SK-N-SH (cell line): ENCODE measurements around the gene NFIA. TPM values are rescaled to one million over a fixed set of nuclear protein-coding genes. Genes with fewer than 3 reads are reported as not detected.

Experiments used
- CTCF ChIA-PET: fragments of 300-600, 350-600 bp; formaldehyde crosslinking; extraction: SDS; loops from one replicate; lab custom pipeline; 2021; lab: Yijun Ruan, JAX
- POLR2A ChIA-PET: fragments of 350-600 bp; sonication (Branson Sonifier 250); formaldehyde crosslinking; extraction: SDS; loops from one replicate; lab custom pipeline; 2020; ENCODE audit warnings: antibody characterized with exemption, inconsistent platforms; lab: Yijun Ruan, JAX
- DNase-seq: peaks from one replicate; pipeline ENCODE4 v3.0.0; 2012
- H2AFZ ChIP-seq: fragments of 200-600 bp; sonication (generic); 2 replicates; pipeline ENCODE4 v1.8.1; 2016; ENCODE audit warnings: antibody characterized with exemption, mild to moderate bottlenecking, low read depth
- H3F3A ChIP-seq: fragments of 200-600 bp; sonication (generic); replicated peaks from 2 replicates; pipeline ENCODE3; 2016; ENCODE audit warnings: antibody characterized with exemption, mild to moderate bottlenecking; ENCODE audit not compliant: insufficient read depth
- H3K27ac ChIP-seq, 2 experiments: fragments of 200-500 bp in 1 of 2; fragments of 200-600 bp in 1 of 2; sonication (Bioruptor generic) in 1 of 2; sonication (generic), shearing (Covaris generic) in 1 of 2; 2 replicates each; pipeline versions ENCODE4 v1.5.1 to v1.6.1; 2014 to 2016; ENCODE audit warnings: low read depth in 2 of 2, inconsistent platforms in 1 of 2, low read length in 1 of 2, mild to moderate bottlenecking in 1 of 2, mixed read lengths in 1 of 2
- H3K27me3 ChIP-seq: fragments of 200-600 bp; sonication (generic), shearing (Covaris generic); 2 replicates; pipeline ENCODE4 v1.6.1; 2016; ENCODE audit warnings: mixed run types; ENCODE audit not compliant: insufficient read depth
- H3K36me3 ChIP-seq, 2 experiments: fragments of 200-500 bp in 1 of 2; fragments of 200-600 bp in 1 of 2; sonication (Bioruptor generic) in 1 of 2; sonication (generic) in 1 of 2; replicated peaks in 1 of 2; 2 replicates each; pipeline versions ENCODE3 to v1.5.1; 2014 to 2016; ENCODE audit warnings: low read length in 1 of 2, mild to moderate bottlenecking in 1 of 2; ENCODE audit not compliant: insufficient read depth in 2 of 2, control insufficient read depth in 1 of 2
- H3K4me1 ChIP-seq, 2 experiments: fragments of 200-500 bp in 1 of 2; fragments of 200-600 bp in 1 of 2; sonication (Bioruptor generic) in 1 of 2; sonication (generic), shearing (Covaris generic) in 1 of 2; 2 replicates each; pipeline versions ENCODE4 v1.5.1 to v1.6.1; 2014 to 2016; ENCODE audit warnings: low read depth in 1 of 2, low read length in 1 of 2, mixed run types in 1 of 2; ENCODE audit not compliant: insufficient read depth in 2 of 2, control insufficient read depth in 1 of 2
- H3K4me2 ChIP-seq: fragments of 200-600 bp; sonication (generic), shearing (Covaris generic); 2 replicates; pipeline ENCODE4 v1.6.1; 2017; ENCODE audit warnings: mixed run types
- H3K4me3 ChIP-seq, 2 experiments: fragments of 200-500 bp in 1 of 2; fragments of 200-600 bp in 1 of 2; sonication (Bioruptor generic) in 1 of 2; sonication (generic), shearing (Covaris generic) in 1 of 2; 2 replicates each; pipeline versions ENCODE4 v1.5.1 to v1.8.1; 2014 to 2016; ENCODE audit warnings: low read depth in 2 of 2, inconsistent platforms in 1 of 2, low read length in 1 of 2, mild to moderate bottlenecking in 1 of 2, mixed read lengths in 1 of 2, moderate library complexity in 1 of 2
- H3K79me2 ChIP-seq: fragments of 200-600 bp; sonication (generic); 2 replicates; pipeline ENCODE4 v1.8.1; 2017; ENCODE audit warnings: mild to moderate bottlenecking; ENCODE audit not compliant: insufficient read depth
- H3K9ac ChIP-seq: fragments of 200-600 bp; sonication (generic); 2 replicates; pipeline ENCODE4 v1.6.1; 2017; ENCODE audit warnings: mixed run types
- H3K9me2 ChIP-seq: fragments of 200-600 bp; sonication (generic); 2 replicates; pipeline ENCODE4 v1.6.1; 2017; ENCODE audit warnings: mixed run types
- H3K9me3 ChIP-seq: fragments of 200-600 bp; sonication (generic); 2 replicates; pipeline ENCODE4 v1.6.1; 2017; ENCODE audit warnings: mixed run types, mild to moderate bottlenecking, moderate library complexity
- H4K20me1 ChIP-seq: fragments of 200-600 bp; sonication (generic); 2 replicates; pipeline ENCODE4 v1.6.1; 2017; ENCODE audit warnings: mild to moderate bottlenecking, mixed run types; ENCODE audit not compliant: insufficient read depth
- CHD2 ChIP-seq: fragments of 150-350 bp; IDR thresholded peaks from 2 replicates; pipeline ENCODE4 v1.6.1; 2018; ENCODE audit warnings: low read length; ENCODE audit not compliant: partially characterized antibody
- ELF1 ChIP-seq: IDR thresholded peaks from 2 replicates; pipeline ENCODE4 v1.4.0; 2012
- EZH2phosphoT487 ChIP-seq: fragments of 200-600 bp; sonication (generic); IDR thresholded peaks from 2 replicates; pipeline ENCODE4 v1.6.1; 2017; ENCODE audit warnings: low read depth, mixed run types, mild to moderate bottlenecking, antibody characterized with exemption, moderate library complexity, borderline replicate concordance
- FOSL2 ChIP-seq: IDR thresholded peaks from 2 replicates; pipeline ENCODE4 v1.4.0; 2012; ENCODE audit warnings: low read depth, mild to moderate bottlenecking, moderate library complexity, borderline replicate concordance
- GABPA ChIP-seq: IDR thresholded peaks from 2 replicates; pipeline ENCODE4 v1.4.0; 2012; ENCODE audit warnings: low read depth, mild to moderate bottlenecking
- GATA2 ChIP-seq: sonication (generic); formaldehyde crosslinking; IDR thresholded peaks from 2 replicates; pipeline ENCODE4 v1.5.0; 2020; ENCODE audit warnings: mild to moderate bottlenecking, missing genetic modification reagents
- MEF2A ChIP-seq: IDR thresholded peaks from 2 replicates; pipeline ENCODE4 v1.4.0; 2012; ENCODE audit warnings: low read depth, borderline replicate concordance
- NFIC ChIP-seq: IDR thresholded peaks from 2 replicates; pipeline ENCODE4 v1.4.0; 2012; ENCODE audit warnings: borderline replicate concordance
- NRF1 ChIP-seq: IDR thresholded peaks from 2 replicates; pipeline ENCODE4 v1.6.1; 2012; ENCODE audit warnings: low read depth, mild to moderate bottlenecking, low read length
- PBX3 ChIP-seq: IDR thresholded peaks from 2 replicates; pipeline ENCODE4; 2012
- POLR2AphosphoS5 ChIP-seq: IDR thresholded peaks from 2 replicates; pipeline ENCODE4 v1.6.1; 2012; ENCODE audit warnings: low read depth, low read length
- RCOR1 ChIP-seq: fragments of 150-350 bp; IDR thresholded peaks from 2 replicates; pipeline ENCODE4 v1.6.1; 2017; ENCODE audit warnings: antibody characterized with exemption, low read length
- SMC3 ChIP-seq: IDR thresholded peaks from 2 replicates; pipeline ENCODE4 v1.6.1; 2012; ENCODE audit warnings: low read depth, low read length, improper control_type of control experiment
- TAF1 ChIP-seq: IDR thresholded peaks from 2 replicates; pipeline ENCODE4 v1.6.1; 2012; ENCODE audit warnings: low read depth, mild to moderate bottlenecking, low read length, moderate library complexity, borderline replicate concordance
- TEAD4 ChIP-seq: IDR thresholded peaks from 2 replicates; pipeline ENCODE4 v1.4.0; 2012; ENCODE audit warnings: mild to moderate bottlenecking, borderline replicate concordance; ENCODE audit not compliant: insufficient read depth
- YY1 ChIP-seq: IDR thresholded peaks from 2 replicates; pipeline ENCODE4 v1.4.0; 2012; ENCODE audit warnings: low read depth, mild to moderate bottlenecking
- WGBS: methylation state at CpG from one replicate; pipeline ENCODE4 v1.1.6; 2017; ENCODE audit warnings: low lambda C conversion rate; 5-methylcytosine and 5-hydroxymethylcytosine counted together
- polyA plus RNA-seq, 3 experiments: library from polyadenylated mRNA; depleted of rRNA; stranded (reverse); fragments of >200 nt; gene quantifications; 2 replicates each; pipeline ENCODE4 v1.2.3, GENCODE V29; 2012
- TF ChIP-seq, protein P1 (sequence below): IDR thresholded peaks from 2 replicates; pipeline ENCODE4 v1.6.1; 2012; ENCODE audit warnings: mild to moderate bottlenecking, low read depth, low read length, moderate library complexity

Gene NFIA
- polyA plus RNA-seq, 1 of the 3 experiments (the other 2 are of a cell fraction) = 3.3 TPM

DNA sequence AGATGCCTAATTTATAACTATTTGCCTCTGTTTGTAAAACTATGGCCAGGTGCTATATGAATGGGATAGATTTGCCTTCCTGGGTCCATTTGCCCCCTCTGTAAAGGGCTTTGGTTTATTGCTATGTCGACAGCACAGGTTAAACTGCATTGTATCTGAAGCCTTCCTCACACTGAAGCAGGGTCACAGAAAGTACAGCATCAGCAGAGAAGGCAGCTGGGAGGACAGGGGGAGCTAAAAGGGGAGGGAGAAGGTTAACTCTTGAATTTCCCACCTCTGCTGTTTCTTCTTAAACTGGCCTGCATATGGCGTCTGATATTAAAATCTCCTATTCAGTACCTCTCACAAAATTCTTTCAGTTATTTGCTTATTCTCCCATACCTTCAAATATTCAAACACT, 345.1 kb downstream of the NFIA start:
- Histone ChIP-seq H3K9ac (no peak overlapping the region), H3K27ac (no peak overlapping the region), H3K36me3 (peaks cover 0 to 2% of the 10 kb centered on the region in 2 experiments), H3K79me2 (no peaks in the 10 kb centered on the region), H2AFZ (no peak overlapping the region), H3K9me3 (no peaks in the 10 kb centered on the region), H3K4me3 (no peak overlapping the region), H3K27me3 (no peaks in the 10 kb centered on the region), H3K4me1 (peaks cover 0 to 17% of the 10 kb centered on the region in 2 experiments; a peak in 2 of 4 replicates), H3F3A (no peaks in the 10 kb centered on the region), H3K4me2 (no peak overlapping the region), H4K20me1 (no peaks in the 10 kb centered on the region), H3K9me2 (no peaks in the 10 kb centered on the region)
- no peak for TF ChIP-seq SMC3
- no peak for TF ChIP-seq MEF2A
- TF ChIP-seq GABPA = no peak
- TF ChIP-seq TEAD4 = no peak
- TF ChIP-seq PBX3 = no peak
- no peak for TF ChIP-seq POLR2AphosphoS5
- TF ChIP-seq RCOR1 = no peak
- TF ChIP-seq CHD2 = no peak
- TF ChIP-seq, protein P1, sequence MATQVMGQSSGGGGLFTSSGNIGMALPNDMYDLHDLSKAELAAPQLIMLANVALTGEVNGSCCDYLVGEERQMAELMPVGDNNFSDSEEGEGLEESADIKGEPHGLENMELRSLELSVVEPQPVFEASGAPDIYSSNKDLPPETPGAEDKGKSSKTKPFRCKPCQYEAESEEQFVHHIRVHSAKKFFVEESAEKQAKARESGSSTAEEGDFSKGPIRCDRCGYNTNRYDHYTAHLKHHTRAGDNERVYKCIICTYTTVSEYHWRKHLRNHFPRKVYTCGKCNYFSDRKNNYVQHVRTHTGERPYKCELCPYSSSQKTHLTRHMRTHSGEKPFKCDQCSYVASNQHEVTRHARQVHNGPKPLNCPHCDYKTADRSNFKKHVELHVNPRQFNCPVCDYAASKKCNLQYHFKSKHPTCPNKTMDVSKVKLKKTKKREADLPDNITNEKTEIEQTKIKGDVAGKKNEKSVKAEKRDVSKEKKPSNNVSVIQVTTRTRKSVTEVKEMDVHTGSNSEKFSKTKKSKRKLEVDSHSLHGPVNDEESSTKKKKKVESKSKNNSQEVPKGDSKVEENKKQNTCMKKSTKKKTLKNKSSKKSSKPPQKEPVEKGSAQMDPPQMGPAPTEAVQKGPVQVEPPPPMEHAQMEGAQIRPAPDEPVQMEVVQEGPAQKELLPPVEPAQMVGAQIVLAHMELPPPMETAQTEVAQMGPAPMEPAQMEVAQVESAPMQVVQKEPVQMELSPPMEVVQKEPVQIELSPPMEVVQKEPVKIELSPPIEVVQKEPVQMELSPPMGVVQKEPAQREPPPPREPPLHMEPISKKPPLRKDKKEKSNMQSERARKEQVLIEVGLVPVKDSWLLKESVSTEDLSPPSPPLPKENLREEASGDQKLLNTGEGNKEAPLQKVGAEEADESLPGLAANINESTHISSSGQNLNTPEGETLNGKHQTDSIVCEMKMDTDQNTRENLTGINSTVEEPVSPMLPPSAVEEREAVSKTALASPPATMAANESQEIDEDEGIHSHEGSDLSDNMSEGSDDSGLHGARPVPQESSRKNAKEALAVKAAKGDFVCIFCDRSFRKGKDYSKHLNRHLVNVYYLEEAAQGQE = no peak
- no peak for TF ChIP-seq TAF1
- TF ChIP-seq NRF1 = no peak
- TF ChIP-seq YY1 = no peak
- TF ChIP-seq EZH2phosphoT487 = no peak
- no peak for TF ChIP-seq ELF1
- TF ChIP-seq FOSL2 = no peak
- TF ChIP-seq NFIC = no peak
- no peak for TF ChIP-seq GATA2 (CRISPR knock-in tag)
- CTCF ChIA-PET = interaction anchor here (1.0 kb wide), 1 partner anchor 12 kb away, joined by 3 read pairs; no protein-coding TSS in a partner anchor
- WGBS = 97% methylated on average over 2 of the region's 2 CpGs
- DNase-seq = no peak
- POLR2A ChIA-PET = interaction anchor here (0.5 kb wide), 1 partner anchor 14 kb away, joined by 4 read pairs; no protein-coding TSS in a partner anchor
